ENCODE data around the gene EEPD1.
"Not testable (repeated sequence)": the region's sequence is repeated elsewhere in the genome, so short reads cannot be mapped to it uniquely, and the experiment has no call there.

Gene EEPD1

DNA sequence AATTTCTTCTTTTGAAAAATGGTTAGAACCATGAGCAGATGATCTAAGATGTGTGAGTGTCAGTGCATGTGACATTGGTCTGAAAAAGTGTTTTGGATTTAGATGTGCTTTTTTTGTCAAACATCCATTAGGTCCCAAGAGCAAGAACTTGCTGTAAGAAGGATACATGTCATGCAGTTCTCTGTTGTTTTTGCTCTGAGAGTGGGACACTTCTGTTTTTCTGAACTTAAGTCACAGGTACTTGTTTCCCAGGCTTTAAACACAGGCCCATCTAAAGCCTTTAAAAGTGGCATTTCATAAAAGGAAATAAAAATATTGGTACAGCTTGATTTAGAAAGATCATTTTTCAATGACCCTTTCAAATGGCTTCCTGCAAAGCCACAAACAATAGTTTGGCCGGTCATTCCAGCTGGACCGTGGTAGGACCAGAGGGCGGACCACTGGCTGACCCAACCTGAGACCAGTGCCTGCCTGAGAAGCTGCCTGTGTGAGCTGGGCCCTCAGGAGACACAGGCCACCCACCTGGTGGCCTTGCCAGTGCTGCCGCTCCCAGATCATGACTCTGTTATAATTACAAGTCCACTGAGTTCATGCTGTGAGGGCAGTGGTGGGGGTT is 92.7 kb downstream of the EEPD1 start:
- DNase-seq (ENCODE audit: low spot score), result no peak
- in situ Hi-C loops (cut with MboI; ENCODE audit: low sequenced_read_pairs, unreplicated experiment), result no loop called here
- TF ChIP-seq, protein P1, sequence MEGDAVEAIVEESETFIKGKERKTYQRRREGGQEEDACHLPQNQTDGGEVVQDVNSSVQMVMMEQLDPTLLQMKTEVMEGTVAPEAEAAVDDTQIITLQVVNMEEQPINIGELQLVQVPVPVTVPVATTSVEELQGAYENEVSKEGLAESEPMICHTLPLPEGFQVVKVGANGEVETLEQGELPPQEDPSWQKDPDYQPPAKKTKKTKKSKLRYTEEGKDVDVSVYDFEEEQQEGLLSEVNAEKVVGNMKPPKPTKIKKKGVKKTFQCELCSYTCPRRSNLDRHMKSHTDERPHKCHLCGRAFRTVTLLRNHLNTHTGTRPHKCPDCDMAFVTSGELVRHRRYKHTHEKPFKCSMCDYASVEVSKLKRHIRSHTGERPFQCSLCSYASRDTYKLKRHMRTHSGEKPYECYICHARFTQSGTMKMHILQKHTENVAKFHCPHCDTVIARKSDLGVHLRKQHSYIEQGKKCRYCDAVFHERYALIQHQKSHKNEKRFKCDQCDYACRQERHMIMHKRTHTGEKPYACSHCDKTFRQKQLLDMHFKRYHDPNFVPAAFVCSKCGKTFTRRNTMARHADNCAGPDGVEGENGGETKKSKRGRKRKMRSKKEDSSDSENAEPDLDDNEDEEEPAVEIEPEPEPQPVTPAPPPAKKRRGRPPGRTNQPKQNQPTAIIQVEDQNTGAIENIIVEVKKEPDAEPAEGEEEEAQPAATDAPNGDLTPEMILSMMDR (IDR thresholded peaks at IDR 0.05; ENCODE audit: borderline replicate concordance, control extremely low read depth, extremely low read depth, insufficient read depth, missing control alignments), result no peak

DNA sequence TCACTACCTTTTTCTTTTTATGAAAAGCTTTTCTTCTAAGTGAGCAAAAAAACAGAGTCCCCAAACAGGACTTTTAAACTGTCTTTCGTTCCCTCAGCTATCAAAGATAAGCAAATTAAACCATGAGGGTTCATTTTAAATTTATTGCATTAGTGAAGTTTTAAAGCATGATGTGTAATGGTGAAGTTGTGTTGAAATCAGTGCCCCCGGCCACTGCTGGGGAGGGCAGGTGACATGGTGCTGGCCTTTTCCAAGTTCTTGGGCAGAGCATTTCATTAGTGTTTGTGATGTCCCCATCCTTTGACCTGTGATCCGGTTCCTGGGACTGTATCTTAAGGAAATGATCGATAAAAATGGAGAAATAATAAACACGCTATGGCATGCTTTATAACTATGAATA is 96.0 kb downstream of the EEPD1 start:
- TF ChIP-seq, protein P1 (IDR thresholded peaks at IDR 0.05; ENCODE audit: borderline replicate concordance, control extremely low read depth, extremely low read depth, insufficient read depth, missing control alignments), result no peak
- no peak for DNase-seq (ENCODE audit: low spot score)
- in situ Hi-C loops (cut with MboI; ENCODE audit: low sequenced_read_pairs, unreplicated experiment), result no loop called here

DNA sequence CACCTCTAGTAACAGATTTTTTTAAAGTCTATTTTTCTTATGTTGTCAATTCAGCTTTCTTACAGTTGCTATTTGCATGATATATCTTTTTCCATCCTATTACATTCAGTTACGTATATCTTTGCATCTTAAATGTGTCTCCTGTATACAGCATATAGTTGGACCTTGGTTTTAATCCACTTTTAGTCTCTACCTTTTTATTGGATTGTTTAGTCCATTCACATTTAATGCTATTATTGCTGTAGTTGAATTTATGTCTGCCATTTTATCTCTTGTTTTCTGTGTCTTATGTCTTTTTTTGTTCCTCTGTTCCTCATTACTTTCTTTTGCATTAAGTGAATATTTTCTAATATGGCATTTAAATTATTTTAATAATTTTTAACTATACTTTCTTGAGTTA is 100.6 kb downstream of the EEPD1 start:
- DNase-seq (ENCODE audit: low spot score), result no peak
- in situ Hi-C loops (cut with MboI; ENCODE audit: low sequenced_read_pairs, unreplicated experiment), result no loop called here
- TF ChIP-seq, protein P1 (IDR thresholded peaks at IDR 0.05; ENCODE audit: borderline replicate concordance, control extremely low read depth, extremely low read depth, insufficient read depth, missing control alignments), result no peak

DNA sequence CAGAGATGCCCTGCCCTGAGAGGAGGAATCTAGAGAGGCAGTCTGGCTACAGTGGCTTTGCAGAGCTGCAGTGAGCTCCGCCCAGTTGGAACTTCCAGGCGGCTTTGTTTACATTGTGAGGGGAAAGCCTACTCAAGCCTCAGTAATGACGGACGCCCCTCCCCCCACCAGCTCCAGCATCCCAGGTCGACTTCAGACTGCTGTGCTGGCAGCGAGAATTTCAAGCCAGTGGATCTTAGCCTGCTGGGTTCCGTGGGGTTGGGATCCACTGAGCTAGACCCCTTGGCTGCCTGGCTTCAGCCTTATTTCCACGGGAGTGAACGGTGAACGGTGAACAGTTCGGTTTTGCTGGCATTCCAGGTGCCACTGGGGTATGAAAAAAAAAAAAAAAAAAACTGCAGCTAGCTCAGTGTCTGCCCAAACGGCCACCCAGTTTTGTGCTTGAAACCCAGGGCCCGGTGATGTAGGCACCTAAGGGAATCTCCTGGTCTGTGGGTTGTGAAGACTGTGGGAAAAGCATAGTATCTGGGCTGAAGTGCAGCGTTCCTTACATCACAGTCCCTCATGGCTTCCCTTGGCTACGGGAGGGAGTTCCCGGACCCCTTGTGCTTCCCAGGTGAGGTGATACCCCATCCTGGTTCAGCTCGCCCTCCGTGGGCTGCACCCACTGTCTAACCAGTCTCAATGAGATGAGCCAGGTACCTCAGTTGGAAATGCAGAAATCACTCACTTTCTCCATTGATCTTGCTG is 105.6 kb downstream of the EEPD1 start:
- DNase-seq (ENCODE audit: low spot score); in situ Hi-C loops (cut with MboI; ENCODE audit: low sequenced_read_pairs, unreplicated experiment): not testable (repeated sequence)

DNA sequence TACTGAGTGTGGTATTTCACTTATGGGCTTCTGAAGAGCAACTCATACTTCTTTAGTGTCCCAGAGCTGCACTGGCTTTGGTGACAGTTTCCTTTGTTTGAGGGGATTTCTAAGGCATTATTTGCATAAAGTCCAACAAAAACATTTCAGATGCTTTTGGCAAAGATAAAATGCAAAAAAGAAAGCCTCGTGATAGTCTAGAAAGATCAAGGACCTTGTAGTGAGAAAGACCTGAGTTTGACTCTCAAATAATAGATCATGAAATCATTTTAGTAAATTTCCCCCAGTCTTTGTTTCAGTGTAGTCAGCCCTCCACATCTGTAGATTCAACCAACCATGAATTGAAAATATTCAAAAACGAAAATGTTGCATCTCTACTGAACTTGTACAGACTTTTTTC is 107.4 kb downstream of the EEPD1 start:
- in situ Hi-C loops (cut with MboI; ENCODE audit: low sequenced_read_pairs, unreplicated experiment), result no loop called here
- DNase-seq (ENCODE audit: low spot score), result no peak
- TF ChIP-seq, protein P1 (IDR thresholded peaks at IDR 0.05; ENCODE audit: borderline replicate concordance, control extremely low read depth, extremely low read depth, insufficient read depth, missing control alignments), result no peak

DNA sequence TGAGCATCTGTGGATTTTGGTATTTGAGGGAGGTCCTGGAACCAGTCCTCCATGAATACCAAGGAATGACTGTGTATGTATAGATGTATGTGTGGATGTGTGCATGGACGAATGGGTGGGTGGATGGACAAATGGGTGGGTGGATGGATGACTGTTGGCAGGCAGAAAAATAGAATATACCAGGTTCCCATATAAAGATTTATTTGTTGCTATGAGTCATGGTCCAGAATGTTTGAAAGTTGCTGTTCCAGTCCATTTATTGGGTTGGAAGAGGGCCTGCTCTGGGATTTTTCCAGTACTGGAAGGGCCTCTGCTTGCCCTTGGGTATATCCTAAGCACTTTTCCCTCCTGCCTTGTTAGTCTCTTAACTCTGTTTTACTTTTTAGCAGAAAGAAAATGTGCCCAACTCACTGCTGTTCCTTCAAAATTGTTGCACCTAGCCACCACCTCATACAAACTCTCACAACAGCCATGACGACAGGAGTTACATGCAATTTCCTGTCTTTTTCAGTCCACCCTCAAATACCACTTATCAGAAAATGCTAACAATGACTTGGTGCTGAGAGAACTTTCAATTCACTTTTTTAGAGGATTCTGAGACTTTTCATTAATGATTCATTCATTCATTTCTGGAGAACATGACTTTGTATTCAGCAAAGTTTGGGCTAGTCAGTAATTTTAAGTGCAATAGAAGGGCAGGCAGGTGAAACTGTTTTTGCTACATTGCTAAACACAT is 108.1 kb downstream of the EEPD1 start:
- peak; percentile 31 for DNase-seq (ENCODE audit: low spot score)
- TF ChIP-seq, protein P1 (IDR thresholded peaks at IDR 0.05; ENCODE audit: borderline replicate concordance, control extremely low read depth, extremely low read depth, insufficient read depth, missing control alignments), result no peak
- in situ Hi-C loops (cut with MboI; ENCODE audit: low sequenced_read_pairs, unreplicated experiment), result no loop called here

Measured in GM13976 (cell line).